DMS153 (cell line): Measurements from ENCODE around the gene SLC25A44.
"Not testable (repeated sequence)": the region's sequence is repeated elsewhere in the genome, so short reads cannot be mapped to it uniquely, and the experiment has no call there.

Experiments used
- DNase-seq: peaks from one replicate; lab custom pipeline; 2025; lab: John Stamatoyannopoulos, UW

SLC25A44 gene

DNA sequence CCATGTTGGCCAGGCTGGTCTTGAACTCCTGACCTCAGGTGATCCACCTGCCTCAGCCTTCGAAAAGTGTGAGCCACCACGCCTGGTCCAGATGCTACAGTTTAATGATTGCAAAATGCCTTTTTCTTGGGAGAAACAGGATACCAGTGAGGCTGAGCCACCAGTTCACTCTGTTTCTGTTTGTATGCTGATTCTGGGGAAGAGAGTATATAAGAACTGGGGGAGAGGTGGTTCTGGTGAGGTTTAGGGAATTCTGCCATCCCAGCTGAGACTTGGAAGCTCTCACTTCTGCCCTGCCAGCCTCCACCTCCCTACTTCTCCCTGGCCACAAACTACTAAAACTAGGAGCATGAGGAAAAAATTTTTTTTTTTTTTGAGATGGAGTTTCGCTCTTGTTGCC lies 10.8 kb downstream of the SLC25A44 start:
- DNase-seq, result no peak

DNA sequence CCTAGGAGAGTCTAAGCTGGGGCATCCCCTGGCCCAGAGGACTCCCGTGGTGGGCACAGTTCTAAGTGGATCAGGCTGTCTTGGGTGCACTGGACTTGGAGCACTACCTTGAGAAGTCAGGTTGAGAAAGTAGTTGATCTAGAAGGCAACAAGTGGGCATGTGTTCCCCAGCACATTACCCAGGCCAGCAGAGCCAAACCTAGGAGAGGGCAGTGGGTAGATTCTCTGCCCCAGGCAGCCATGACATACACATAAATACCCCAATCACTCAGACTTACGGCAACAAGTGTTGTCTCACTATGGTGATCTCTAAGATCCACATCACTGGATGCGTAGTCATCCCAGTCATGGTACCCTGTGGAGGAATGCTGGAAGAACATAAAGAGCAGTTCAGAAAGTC lies 17.3 kb downstream of the SLC25A44 start:
- no peak for DNase-seq

DNA sequence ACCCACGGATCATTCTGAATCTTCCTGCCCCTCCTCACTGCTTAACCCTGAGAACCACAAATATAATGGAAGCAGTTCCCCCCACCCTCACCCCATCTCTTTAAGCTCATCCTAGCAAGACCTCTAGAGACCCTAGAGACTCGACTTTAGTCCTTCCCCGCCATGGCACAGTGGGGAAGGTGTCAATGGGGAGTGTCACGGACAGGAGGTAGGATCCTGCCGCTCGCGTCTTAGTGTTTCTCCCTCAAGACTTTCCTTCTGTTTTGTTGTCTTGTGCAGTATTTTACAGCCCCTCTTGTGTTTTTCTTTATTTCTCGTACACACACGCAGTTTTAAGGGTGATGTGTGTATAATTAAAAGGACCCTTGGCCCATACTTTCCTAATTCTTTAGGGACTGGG lies 18.2 kb downstream of the SLC25A44 start:
- DNase-seq, result no peak

GRCh38 chr1:156212833-156213643 lies 19.1 kb downstream of the SLC25A44 start, which contains the start of gene PMF1:
PMF1 (plus strand) TSS chr1:156213007; CDS start chr1:156213016, 9 bp downstream.
- peak; percentile 98 for DNase-seq

- no peak for DNase-seq
Measured at GRCh38 chr1:156213644-156213966, 19.7 kb downstream of the SLC25A44 start.

- DNase-seq, result no peak
Measured at GRCh38 chr1:156214024-156214748, 20.3 kb downstream of the SLC25A44 start.

DNA sequence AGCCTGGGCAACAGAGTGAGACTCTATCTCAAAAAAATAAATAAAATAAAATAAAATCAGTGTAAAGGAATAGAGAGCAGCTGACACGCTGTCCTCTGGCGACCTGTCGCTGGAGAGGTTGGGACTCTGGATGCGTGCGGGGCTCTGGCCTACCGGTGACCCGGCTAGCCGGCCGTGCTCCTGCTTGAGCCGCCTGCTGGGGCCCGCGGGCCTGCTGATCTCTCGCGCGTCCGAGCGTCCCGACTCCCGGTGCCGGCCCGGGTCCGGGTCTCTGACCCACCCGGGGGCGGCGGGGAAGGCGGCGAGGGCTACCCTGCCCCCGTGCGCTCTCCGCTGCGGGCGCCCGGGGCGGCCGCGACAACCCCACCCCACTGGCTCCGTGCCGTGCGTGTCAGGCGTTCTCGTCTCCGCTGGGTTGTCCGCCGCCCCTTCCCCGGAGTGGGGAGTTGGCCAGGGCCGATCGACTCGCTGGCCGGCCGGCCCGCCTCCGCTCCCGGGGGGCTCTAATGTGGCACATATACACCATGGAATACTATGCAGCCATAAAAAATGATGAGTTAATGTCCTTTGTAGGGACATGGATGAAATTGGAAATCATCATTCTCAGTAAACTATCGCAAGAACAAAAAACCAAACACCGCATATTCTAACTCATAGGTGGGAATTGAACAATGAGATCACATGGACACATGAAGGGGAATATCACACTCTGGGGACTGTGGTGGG lies 22.6 kb downstream of the SLC25A44 start:
- DNase-seq, result not testable (repeated sequence)

- no peak for DNase-seq
Measured at GRCh38 chr1:156217871-156218270, 24.0 kb downstream of the SLC25A44 start.

DNA sequence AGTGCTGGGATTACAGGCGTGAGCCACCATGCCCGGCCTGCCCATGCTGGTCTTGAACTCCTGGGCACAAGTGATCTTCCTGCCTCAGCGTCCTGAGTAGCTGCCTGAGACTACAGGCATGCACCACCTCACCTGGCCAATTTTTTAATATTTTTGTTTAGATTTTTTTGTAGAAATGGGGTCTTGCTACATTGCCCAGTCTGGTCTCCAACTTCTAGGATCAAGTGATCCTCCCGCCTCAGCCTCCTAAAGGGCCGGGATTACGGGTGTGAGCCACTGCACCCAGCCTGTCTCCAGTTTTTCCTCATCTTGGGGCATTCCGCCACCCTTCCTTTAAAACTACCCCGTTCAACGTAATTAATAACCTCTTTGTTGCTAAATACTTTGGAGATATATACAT lies 26.3 kb downstream of the SLC25A44 start:
- DNase-seq, result no peak

GRCh38 chr1:156221986-156222692 lies 28.2 kb downstream of the SLC25A44 start:
- DNase-seq, result no peak

DNA sequence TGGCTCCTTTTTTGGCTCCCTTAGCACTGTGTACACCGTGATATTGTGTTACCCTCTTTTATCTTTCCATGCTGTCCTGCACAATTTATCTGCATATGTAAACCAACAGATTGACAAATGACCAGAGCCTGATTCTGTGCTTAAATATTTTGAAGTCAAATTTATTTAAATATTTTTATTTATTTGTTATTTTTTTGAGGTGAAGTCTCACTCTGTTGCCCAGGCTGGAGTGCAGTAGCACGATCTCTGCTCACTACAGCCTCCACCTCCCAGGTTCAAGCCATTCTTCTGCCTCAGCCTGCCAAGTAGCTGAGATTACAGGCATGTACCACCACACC lies 31.7 kb downstream of the SLC25A44 start:
- DNase-seq, result no peak

- no peak for DNase-seq
Measured at GRCh38 chr1:156226116-156226538, 32.2 kb downstream of the SLC25A44 start.

DNA sequence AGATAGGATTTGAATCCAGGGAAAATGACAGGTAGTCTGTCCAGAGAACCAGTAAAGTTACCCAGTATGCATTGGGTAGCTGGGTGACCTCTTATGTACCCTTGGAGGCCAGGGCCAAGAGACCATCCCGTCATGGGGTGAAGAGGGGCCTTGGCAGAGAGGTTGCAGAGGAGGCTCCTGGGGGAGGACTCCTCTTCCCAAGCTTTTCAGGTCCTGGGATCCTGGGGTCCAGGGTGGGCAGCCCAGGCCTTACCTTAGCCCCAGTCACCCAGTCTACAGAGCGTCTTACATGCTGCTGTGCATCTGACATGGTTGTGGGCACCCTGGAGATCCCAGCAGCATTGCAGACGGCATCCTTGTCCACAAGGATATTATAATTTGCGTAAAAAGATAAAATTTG lies 32.9 kb downstream of the SLC25A44 start:
- no peak for DNase-seq

DNA sequence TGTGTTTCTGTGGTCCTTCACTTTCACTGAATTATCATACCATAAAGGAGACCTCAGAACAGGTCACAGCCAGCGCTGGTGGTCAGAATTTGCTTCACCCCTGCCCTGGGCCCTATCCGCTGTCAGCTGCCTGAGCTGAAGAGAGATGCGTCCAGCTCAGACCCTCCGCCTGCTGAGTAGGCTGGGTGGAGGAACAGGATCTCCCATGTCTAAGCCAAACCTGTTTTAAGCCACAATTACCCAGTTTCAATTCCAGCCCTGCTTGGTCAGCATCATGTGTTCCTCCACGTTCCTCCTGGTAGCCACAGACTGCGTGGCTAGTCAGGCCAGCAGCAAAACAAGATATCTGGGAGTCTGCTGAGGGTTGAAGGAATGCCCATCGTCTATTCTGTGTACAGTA lies 34.6 kb downstream of the SLC25A44 start:
- no peak for DNase-seq

GRCh38 chr1:156229809-156230472 lies 36.0 kb downstream of the SLC25A44 start:
- no peak for DNase-seq

- no peak for DNase-seq
Measured at GRCh38 chr1:156230473-156230837, 36.6 kb downstream of the SLC25A44 start.

DNA sequence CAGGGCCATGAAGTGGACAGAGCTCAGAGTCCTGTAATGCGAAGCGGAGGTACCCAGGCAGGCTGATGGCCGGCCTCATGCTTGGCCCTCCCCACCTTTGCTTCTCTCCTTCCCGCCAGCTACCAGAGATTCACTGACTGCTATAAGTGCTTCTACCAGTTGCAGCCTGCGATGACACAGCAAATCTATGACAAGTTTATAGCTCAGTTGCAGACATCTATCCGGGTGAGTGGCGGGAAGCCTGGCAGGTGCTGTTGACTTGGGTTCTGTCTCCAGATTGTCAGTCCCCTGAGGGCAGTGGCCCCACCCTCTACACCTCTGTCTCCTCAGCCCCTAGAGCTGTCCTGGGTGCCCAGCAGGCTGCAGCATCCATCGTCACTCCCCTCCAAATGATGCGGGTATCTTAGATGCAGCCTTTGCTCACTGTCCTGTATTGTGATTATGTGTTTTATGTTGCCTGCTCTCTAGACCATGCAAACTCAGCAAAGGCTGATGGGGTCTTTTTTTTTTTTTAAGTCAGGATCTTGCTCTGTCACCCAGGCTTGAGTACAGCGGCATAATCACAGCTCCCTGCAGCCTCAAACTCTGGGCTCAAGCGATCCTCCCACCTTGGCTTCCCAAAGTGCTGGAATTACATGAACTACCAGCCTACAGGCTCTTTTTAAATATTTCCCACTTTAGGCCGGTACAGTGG lies 38.4 kb downstream of the SLC25A44 start:
- DNase-seq, result no peak

DNA sequence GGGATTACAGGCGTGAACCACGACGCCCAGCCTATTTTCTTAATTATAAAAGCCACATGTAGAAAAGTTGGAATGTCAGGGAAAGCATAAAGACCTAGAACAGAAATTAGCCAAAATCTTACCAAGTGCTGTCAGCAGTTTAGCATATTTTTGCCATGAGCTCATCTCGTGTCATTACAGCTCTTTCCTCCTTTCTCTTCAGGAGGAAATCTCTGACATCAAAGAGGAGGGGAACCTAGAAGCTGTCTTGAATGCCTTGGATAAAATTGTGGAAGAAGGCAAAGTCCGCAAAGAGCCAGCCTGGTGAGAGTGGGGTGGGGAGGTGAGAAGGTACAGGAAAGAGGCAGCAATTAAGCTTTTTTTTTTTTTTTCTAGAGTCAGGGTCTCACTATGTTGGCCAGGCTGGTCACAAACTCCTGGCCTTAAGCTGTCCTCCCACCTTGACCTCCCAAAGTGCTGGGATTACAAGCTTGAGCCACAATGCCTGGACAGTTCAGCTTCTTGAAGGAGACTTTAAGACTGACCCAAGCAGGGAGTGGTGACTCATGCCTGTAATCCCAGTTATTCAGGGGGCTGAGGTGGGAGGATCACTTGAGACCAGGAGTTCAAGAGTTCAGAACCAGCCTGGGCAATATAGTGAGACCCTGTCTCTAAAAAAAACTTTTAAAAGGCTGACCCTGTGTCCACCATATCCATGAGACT lies 39.7 kb downstream of the SLC25A44 start:
- no peak for DNase-seq

DNA sequence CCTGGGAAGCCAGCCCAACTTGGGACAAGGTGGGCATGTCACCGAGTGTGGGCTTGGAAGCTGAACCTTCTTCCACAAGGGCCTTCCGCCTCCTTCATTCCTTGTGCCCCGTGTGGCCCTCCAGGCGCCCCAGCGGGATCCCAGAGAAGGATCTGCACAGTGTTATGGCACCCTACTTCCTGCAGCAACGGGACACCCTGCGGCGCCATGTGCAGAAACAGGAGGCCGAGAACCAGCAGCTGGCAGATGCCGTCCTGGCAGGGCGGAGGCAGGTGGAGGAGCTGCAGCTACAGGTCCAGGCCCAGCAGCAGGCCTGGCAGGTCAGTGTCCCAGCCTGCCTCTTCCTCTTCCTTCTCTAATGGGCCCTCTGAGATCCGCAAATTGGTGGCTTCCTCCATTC lies 42.3 kb downstream of the SLC25A44 start:
- no peak for DNase-seq

GRCh38 chr1:156238248-156238647 lies 44.3 kb downstream of the SLC25A44 start:
- DNase-seq, result no peak
